Measurements from ENCODE around the gene HS3ST6. TPM values are rescaled to one million over a fixed set of nuclear protein-coding genes. Genes with fewer than 3 reads are reported as not detected.

Gene HS3ST6
- total RNA-seq, 4 donors from 2014 or later, result 1.00 to 4.4 (median 1.1) TPM; not detected in 1

- no peak for TF ChIP-seq POLR2AphosphoS5 (IDR thresholded peaks at IDR 0.05)
- no peak for TF ChIP-seq POLR2A (IDR thresholded peaks at IDR 0.05)
- TF ChIP-seq, protein P1, sequence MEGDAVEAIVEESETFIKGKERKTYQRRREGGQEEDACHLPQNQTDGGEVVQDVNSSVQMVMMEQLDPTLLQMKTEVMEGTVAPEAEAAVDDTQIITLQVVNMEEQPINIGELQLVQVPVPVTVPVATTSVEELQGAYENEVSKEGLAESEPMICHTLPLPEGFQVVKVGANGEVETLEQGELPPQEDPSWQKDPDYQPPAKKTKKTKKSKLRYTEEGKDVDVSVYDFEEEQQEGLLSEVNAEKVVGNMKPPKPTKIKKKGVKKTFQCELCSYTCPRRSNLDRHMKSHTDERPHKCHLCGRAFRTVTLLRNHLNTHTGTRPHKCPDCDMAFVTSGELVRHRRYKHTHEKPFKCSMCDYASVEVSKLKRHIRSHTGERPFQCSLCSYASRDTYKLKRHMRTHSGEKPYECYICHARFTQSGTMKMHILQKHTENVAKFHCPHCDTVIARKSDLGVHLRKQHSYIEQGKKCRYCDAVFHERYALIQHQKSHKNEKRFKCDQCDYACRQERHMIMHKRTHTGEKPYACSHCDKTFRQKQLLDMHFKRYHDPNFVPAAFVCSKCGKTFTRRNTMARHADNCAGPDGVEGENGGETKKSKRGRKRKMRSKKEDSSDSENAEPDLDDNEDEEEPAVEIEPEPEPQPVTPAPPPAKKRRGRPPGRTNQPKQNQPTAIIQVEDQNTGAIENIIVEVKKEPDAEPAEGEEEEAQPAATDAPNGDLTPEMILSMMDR (IDR thresholded peaks at IDR 0.05), result no peak
- no peak for TF ChIP-seq EP300 (IDR thresholded peaks at IDR 0.05; ENCODE audit: low read depth)
- Histone ChIP-seq H3K4me1 (peaks cover 4 to 15% (median 9%) of the 10 kb centered on the region in 4 donors), H3K36me3 (no peaks in the 10 kb centered on the region), H3K27ac (peak overlapping the region; percentile 85 to 92 (median 88)), H3K27me3 (peaks cover 3% of the 10 kb centered on the region), H3K9me3 (no peaks in the 10 kb centered on the region), H3K4me3 (peak overlapping the region; percentile 37 to 77 (median 52))
- 8% methylated on average over 11 of the region's 11 CpGs; no CpG with 5 or more reads in 1 of the 2 donors for WGBS, 2 donors (ENCODE audit: low coverage in 1 of 2)
- DNase-seq, result no peak
- intact Hi-C loops (cut with DNase I; ENCODE audit: low total_unique reads), result loop anchor here (1.0 kb wide), 1 partner anchor 66 kb away; no protein-coding TSS in a partner anchor
- in situ Hi-C loops (cut with MboI; ENCODE audit: low pct_ligation_motif_present in 1 of 4, low pct_unique_long_range_greater_than_20kb in 1 of 4, low sequenced_read_pairs in 3 of 4), result no loop called here
These were observed 10.9 kb upstream of the HS3ST6 start for GRCh38 chr16:1929105-1929504.

DNA sequence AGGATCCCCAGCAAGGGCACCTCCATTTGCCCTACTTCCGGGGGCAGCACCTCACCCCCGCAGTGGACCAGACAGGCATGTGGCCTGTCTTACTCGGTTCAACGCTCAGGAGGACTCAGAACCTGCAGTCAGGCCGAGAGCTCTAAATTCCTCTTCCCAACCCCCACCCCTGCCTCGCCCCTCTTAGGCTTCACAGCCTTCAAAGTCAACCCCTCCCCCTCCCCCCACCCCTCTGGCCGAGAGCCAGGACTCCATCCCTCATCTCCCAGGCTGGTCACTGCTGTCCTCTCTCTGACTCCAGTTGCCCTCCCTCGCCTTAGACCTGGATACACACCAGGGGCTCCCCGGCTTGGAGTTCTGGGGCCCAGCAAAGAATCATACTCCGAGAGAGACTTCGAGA is 8.1 kb upstream of the HS3ST6 start:
- Histone ChIP-seq H3K4me3 (no peak overlapping the region), H3K27me3 (peaks cover 29% of the 10 kb centered on the region), H3K9me3 (no peaks in the 10 kb centered on the region), H3K36me3 (no peaks in the 10 kb centered on the region), H3K27ac (no peak overlapping the region), H3K4me1 (peaks cover 10 to 23% (median 19%) of the 10 kb centered on the region in 4 donors)
- TF ChIP-seq POLR2AphosphoS5 (IDR thresholded peaks at IDR 0.05) (no peak), POLR2A (IDR thresholded peaks at IDR 0.05) (no peak), EP300 (IDR thresholded peaks at IDR 0.05; ENCODE audit: low read depth) (no peak)
- TF ChIP-seq, protein P1 (IDR thresholded peaks at IDR 0.05), result no peak
- DNase-seq, result no peak
- 61 to 62% methylated on average over 4 to 11 of the region's 11 CpGs for WGBS, 2 donors (ENCODE audit: low coverage in 1 of 2)
- in situ Hi-C loops (cut with MboI; ENCODE audit: low pct_ligation_motif_present in 1 of 4, low pct_unique_long_range_greater_than_20kb in 1 of 4, low sequenced_read_pairs in 3 of 4), result no loop called here
- intact Hi-C loops (cut with DNase I; ENCODE audit: low total_unique reads), result no loop called here

GRCh38 chr16:1924095-1924494 is 5.9 kb upstream of the HS3ST6 start:
- WGBS, 2 donors (ENCODE audit: low coverage in 1 of 2), result 70 to 83% methylated on average over 2 to 5 of the region's 5 CpGs
- intact Hi-C loops (cut with DNase I; ENCODE audit: low total_unique reads) (no loop called here), in situ Hi-C loops (cut with MboI; ENCODE audit: low pct_ligation_motif_present in 1 of 4, low pct_unique_long_range_greater_than_20kb in 1 of 4, low sequenced_read_pairs in 3 of 4) (no loop called here)
- no peaks in the 10 kb centered on the region for H3K9me3 ChIP-seq
- H3K4me1 ChIP-seq, result peaks cover 7 to 22% (median 15%) of the 10 kb centered on the region in 4 donors
- DNase-seq, result no peak
- TF ChIP-seq, protein P1 (IDR thresholded peaks at IDR 0.05), result no peak
- TF ChIP-seq POLR2A (IDR thresholded peaks at IDR 0.05), result no peak
- no peak for TF ChIP-seq POLR2AphosphoS5 (IDR thresholded peaks at IDR 0.05)
- no peak for TF ChIP-seq EP300 (IDR thresholded peaks at IDR 0.05; ENCODE audit: low read depth)
- no peaks in the 10 kb centered on the region for H3K36me3 ChIP-seq
- no peak overlapping the region for H3K4me3 ChIP-seq
- H3K27me3 ChIP-seq, result peaks cover 50% of the 10 kb centered on the region
- peak overlapping the region in 1 of 4 donors; percentile 9 for H3K27ac ChIP-seq

GRCh38 chr16:1923299-1924034 is 5.3 kb upstream of the HS3ST6 start:
- 18% methylated on average over 24 of the region's 24 CpGs; no CpG with 5 or more reads in 1 of the 2 donors for WGBS, 2 donors (ENCODE audit: low coverage in 1 of 2)
- DNase-seq, result peak; percentile 66
- H3K4me3 ChIP-seq, result no peak overlapping the region
- TF ChIP-seq EP300 (IDR thresholded peaks at IDR 0.05; ENCODE audit: low read depth), result no peak
- TF ChIP-seq, protein P1 (IDR thresholded peaks at IDR 0.05), result peak in 3 of 5 experiments; percentile 6 to 23 (median 22)
- intact Hi-C loops (cut with DNase I; ENCODE audit: low total_unique reads), result no loop called here
- no peaks in the 10 kb centered on the region for H3K36me3 ChIP-seq
- peaks cover 9 to 26% (median 17%) of the 10 kb centered on the region in 4 donors for H3K4me1 ChIP-seq
- no peaks in the 10 kb centered on the region for H3K9me3 ChIP-seq
- in situ Hi-C loops (cut with MboI; ENCODE audit: low pct_ligation_motif_present in 1 of 4, low pct_unique_long_range_greater_than_20kb in 1 of 4, low sequenced_read_pairs in 3 of 4), result no loop called here
- peak overlapping the region in 1 of 4 donors; percentile 9 for H3K27ac ChIP-seq
- H3K27me3 ChIP-seq, result peaks cover 56% of the 10 kb centered on the region

Data from transverse colon (tissue), 4 donors.